Measurements from ENCODE around the gene OR9Q1. TPM values are rescaled to one million over a fixed set of nuclear protein-coding genes. Genes with fewer than 3 reads are reported as not detected.

The OR9Q1 gene
- total RNA-seq = not detected in 2 replicates

- Histone ChIP-seq H3K9me3 (ENCODE audit: low read depth, low read length) (no peaks in the 10 kb centered on the region), H3K27ac (ENCODE audit: low read depth, low read length) (no peak within 1 kb of the TSS), H4K20me1 (ENCODE audit: insufficient read depth, low read length) (no peaks in the 10 kb centered on the region), H2AFZ (ENCODE audit: low read length) (peak within 1 kb of the TSS; percentile 51), H3K27me3 (ENCODE audit: insufficient read depth, low read length) (no peaks in the 10 kb centered on the region), H3K4me3 (ENCODE audit: insufficient read depth, low read length) (no peak within 1 kb of the TSS), H3K79me2 (ENCODE audit: insufficient read depth, low read length) (no peaks in the 10 kb centered on the region), H3K4me1 (ENCODE audit: insufficient read depth, low read length) (peaks cover 15% of the 10 kb centered on the region), H3K4me2 (ENCODE audit: insufficient read depth, low read length) (no peak within 1 kb of the TSS), H3K36me3 (ENCODE audit: insufficient read depth, low read length) (no peaks in the 10 kb centered on the region)
- no peak for TF ChIP-seq CTCF (IDR thresholded peaks at IDR 0.05; ENCODE audit: extremely low read depth, low read depth, low read length)
- no peak for DNase-seq (ENCODE audit: insufficient read length, low spot score, missing footprints)
Observed at GRCh38 chr11:58023435-58023931, at the start of gene OR9Q1. OR9Q1 (plus strand) TSS chr11:58023881; CDS start chr11:58179445, 155,564 bp downstream.

GRCh38 chr11:57974132-57974531 is 49.5 kb upstream of the OR9Q1 start:
- no peak overlapping the region for H3K27ac ChIP-seq (ENCODE audit: low read depth, low read length)
- no peaks in the 10 kb centered on the region for H3K36me3 ChIP-seq (ENCODE audit: insufficient read depth, low read length)
- no peaks in the 10 kb centered on the region for H3K9me3 ChIP-seq (ENCODE audit: low read depth, low read length)
- no peaks in the 10 kb centered on the region for H3K27me3 ChIP-seq (ENCODE audit: insufficient read depth, low read length)
- no peak for DNase-seq (ENCODE audit: insufficient read length, low spot score, missing footprints)
- H4K20me1 ChIP-seq (ENCODE audit: insufficient read depth, low read length) = no peaks in the 10 kb centered on the region
- TF ChIP-seq CTCF (IDR thresholded peaks at IDR 0.05; ENCODE audit: extremely low read depth, low read depth, low read length) = no peak
- H2AFZ ChIP-seq (ENCODE audit: low read length) = no peak overlapping the region
- no peak overlapping the region for H3K4me2 ChIP-seq (ENCODE audit: insufficient read depth, low read length)
- no peaks in the 10 kb centered on the region for H3K79me2 ChIP-seq (ENCODE audit: insufficient read depth, low read length)
- H3K4me1 ChIP-seq (ENCODE audit: insufficient read depth, low read length) = no peaks in the 10 kb centered on the region
- H3K4me3 ChIP-seq (ENCODE audit: insufficient read depth, low read length) = no peak overlapping the region

- Histone ChIP-seq H3K79me2 (ENCODE audit: insufficient read depth, low read length) (no peaks in the 10 kb centered on the region), H2AFZ (ENCODE audit: low read length) (no peak overlapping the region), H3K4me3 (ENCODE audit: insufficient read depth, low read length) (no peak overlapping the region), H3K4me2 (ENCODE audit: insufficient read depth, low read length) (no peak overlapping the region), H3K27me3 (ENCODE audit: insufficient read depth, low read length) (no peaks in the 10 kb centered on the region), H3K36me3 (ENCODE audit: insufficient read depth, low read length) (no peaks in the 10 kb centered on the region), H4K20me1 (ENCODE audit: insufficient read depth, low read length) (no peaks in the 10 kb centered on the region), H3K27ac (ENCODE audit: low read depth, low read length) (no peak overlapping the region), H3K9me3 (ENCODE audit: low read depth, low read length) (no peaks in the 10 kb centered on the region), H3K4me1 (ENCODE audit: insufficient read depth, low read length) (no peaks in the 10 kb centered on the region)
- TF ChIP-seq CTCF (IDR thresholded peaks at IDR 0.05; ENCODE audit: extremely low read depth, low read depth, low read length) = no peak
- DNase-seq (ENCODE audit: insufficient read length, low spot score, missing footprints) = no peak
Observed at GRCh38 chr11:57974848-57975601, 48.7 kb upstream of the OR9Q1 start.

GRCh38 chr11:57977709-57978108 is 46.0 kb upstream of the OR9Q1 start:
- Histone ChIP-seq H3K27me3 (ENCODE audit: insufficient read depth, low read length) (no peaks in the 10 kb centered on the region), H4K20me1 (ENCODE audit: insufficient read depth, low read length) (no peaks in the 10 kb centered on the region), H3K27ac (ENCODE audit: low read depth, low read length) (no peak overlapping the region), H2AFZ (ENCODE audit: low read length) (no peak overlapping the region), H3K79me2 (ENCODE audit: insufficient read depth, low read length) (no peaks in the 10 kb centered on the region), H3K4me2 (ENCODE audit: insufficient read depth, low read length) (no peak overlapping the region), H3K4me3 (ENCODE audit: insufficient read depth, low read length) (no peak overlapping the region), H3K36me3 (ENCODE audit: insufficient read depth, low read length) (no peaks in the 10 kb centered on the region), H3K4me1 (ENCODE audit: insufficient read depth, low read length) (no peaks in the 10 kb centered on the region), H3K9me3 (ENCODE audit: low read depth, low read length) (no peaks in the 10 kb centered on the region)
- no peak for DNase-seq (ENCODE audit: insufficient read length, low spot score, missing footprints)
- TF ChIP-seq CTCF (IDR thresholded peaks at IDR 0.05; ENCODE audit: extremely low read depth, low read depth, low read length) = no peak
